Measurements from ENCODE around the gene TRAPPC12. TPM values are rescaled to one million over a fixed set of nuclear protein-coding genes. Genes with fewer than 3 reads are reported as not detected.
"Not testable (repeated sequence)": the region's sequence is repeated elsewhere in the genome, so short reads cannot be mapped to it uniquely, and the experiment has no call there.

Gene TRAPPC12
- total and polyA plus RNA-seq, 8 donors = 46.6 to 158 (median 70.7) TPM

DNA sequence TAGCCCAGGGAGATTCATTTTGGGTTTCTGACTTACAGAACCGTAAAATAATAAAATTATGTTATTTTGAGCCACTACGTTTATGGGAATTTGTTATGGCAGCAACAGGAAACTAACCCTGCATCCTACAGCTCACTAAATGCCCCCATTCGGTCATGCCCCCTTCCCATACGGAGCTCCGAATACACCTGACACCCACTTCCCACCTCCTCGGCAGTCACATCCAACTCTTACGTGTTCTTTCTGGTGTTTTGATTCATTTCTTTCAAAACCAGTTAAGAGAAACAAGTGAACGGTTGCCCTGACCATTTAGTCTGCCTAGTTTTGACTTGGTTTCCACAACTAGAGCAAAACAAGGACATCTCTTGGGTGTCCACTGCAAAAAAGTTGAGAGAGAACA is 21.6 kb upstream of the TRAPPC12 start:
- Histone ChIP-seq H3K4me1 (peaks cover 0 to 10% (median 0%) of the 10 kb centered on the region in 4 donors), H3K4me3 (no peak overlapping the region), H3K27ac (no peak overlapping the region), H3K27me3 (no peaks in the 10 kb centered on the region), H3K36me3 (peaks cover 0 to 21% (median 14%) of the 10 kb centered on the region in 4 donors), H3K9me3 (no peaks in the 10 kb centered on the region)
- 89 to 96% (median 94%) methylated on average over 8 of the region's 8 CpGs for WGBS, 5 donors
- intact Hi-C loops (cut with DNase I; ENCODE audit: low total_unique reads) = no loop called here
- no peak for DNase-seq
- TF ChIP-seq EP300 (IDR thresholded peaks at IDR 0.05) (no peak), POLR2AphosphoS5 (IDR thresholded peaks at IDR 0.05) (no peak), POLR2A (IDR thresholded peaks at IDR 0.05) (no peak)
- TF ChIP-seq, protein P1, sequence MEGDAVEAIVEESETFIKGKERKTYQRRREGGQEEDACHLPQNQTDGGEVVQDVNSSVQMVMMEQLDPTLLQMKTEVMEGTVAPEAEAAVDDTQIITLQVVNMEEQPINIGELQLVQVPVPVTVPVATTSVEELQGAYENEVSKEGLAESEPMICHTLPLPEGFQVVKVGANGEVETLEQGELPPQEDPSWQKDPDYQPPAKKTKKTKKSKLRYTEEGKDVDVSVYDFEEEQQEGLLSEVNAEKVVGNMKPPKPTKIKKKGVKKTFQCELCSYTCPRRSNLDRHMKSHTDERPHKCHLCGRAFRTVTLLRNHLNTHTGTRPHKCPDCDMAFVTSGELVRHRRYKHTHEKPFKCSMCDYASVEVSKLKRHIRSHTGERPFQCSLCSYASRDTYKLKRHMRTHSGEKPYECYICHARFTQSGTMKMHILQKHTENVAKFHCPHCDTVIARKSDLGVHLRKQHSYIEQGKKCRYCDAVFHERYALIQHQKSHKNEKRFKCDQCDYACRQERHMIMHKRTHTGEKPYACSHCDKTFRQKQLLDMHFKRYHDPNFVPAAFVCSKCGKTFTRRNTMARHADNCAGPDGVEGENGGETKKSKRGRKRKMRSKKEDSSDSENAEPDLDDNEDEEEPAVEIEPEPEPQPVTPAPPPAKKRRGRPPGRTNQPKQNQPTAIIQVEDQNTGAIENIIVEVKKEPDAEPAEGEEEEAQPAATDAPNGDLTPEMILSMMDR (IDR thresholded peaks at IDR 0.05) = no peak

DNA sequence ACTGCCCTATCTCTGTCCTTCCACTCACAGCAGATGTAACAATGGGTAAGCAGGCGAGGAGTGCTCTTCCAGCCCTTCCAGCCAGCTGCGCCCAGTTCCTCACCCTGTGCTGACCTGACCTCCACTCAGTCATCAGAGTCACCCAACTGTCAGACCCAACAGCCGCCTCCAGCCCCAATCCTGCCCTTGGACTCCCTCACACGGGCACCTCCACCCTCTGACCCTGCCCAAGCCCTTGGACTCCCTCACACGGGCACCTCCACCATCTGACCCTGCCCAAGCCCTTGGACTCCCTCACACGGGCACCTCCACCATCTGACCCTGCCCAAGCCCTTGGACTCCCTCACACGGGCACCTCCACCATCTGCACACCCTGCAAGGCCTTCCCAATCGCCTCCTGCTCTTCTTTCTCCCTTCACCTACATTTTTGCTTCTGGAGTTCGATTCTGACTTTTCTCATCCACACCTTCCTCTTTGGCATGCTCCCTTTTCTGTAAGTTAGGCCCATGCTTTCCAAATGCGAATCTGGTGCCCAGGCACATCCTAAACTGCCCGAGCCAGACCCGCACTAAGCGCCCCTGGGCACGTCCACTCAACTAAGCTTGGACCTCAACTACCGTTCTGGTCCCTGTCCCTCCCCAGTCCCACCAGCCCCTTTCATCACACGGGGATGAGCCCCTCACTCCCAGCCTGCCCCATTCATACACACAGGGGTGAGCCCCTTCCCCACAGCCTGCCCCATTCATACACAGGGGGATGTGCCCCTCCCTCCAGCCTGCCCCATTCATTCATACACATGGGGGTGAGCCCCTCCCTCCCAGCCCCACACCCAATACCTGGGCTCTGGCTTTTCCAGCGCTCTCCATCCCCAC is 17.7 kb upstream of the TRAPPC12 start:
- peaks cover 0 to 1% (median 0%) of the 10 kb centered on the region in 4 donors for H3K4me1 ChIP-seq
- WGBS, 5 donors = 87 to 96% (median 92%) methylated on average over 17 of the region's 17 CpGs
- H3K27me3 ChIP-seq = no peaks in the 10 kb centered on the region
- H3K4me3 ChIP-seq = no peak overlapping the region
- DNase-seq = no peak
- intact Hi-C loops (cut with DNase I; ENCODE audit: low total_unique reads) = no loop called here
- no peak overlapping the region for H3K27ac ChIP-seq
- no peaks in the 10 kb centered on the region for H3K36me3 ChIP-seq
- H3K9me3 ChIP-seq = no peaks in the 10 kb centered on the region
- TF ChIP-seq POLR2AphosphoS5 (IDR thresholded peaks at IDR 0.05) (no peak), EP300 (IDR thresholded peaks at IDR 0.05) (no peak)
- TF ChIP-seq, protein P1 (IDR thresholded peaks at IDR 0.05) = no peak

DNA sequence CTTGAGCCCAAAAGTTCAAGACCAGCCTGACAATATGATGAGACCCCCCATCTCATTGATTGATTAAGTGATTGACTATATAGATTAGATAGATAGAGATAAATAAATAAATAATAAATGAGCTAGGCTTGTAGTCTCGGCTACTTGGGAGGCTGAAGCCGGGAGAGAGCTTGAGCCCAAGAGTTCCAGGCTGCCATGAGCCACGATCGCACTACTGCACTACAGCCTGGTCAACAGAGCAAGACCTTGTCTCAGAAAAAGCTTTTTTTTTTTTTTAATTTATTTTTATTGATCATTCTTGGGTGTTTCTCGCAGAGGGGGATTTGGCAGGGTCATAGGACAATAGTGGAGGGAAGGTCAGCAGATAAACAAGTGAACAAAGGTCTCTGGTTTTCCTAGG is 14.3 kb upstream of the TRAPPC12 start:
- no peaks in the 10 kb centered on the region for H3K4me1 ChIP-seq
- H3K9me3 ChIP-seq = no peaks in the 10 kb centered on the region
- WGBS, 5 donors = 89 to 94% (median 92%) methylated on average over 5 of the region's 5 CpGs
- TF ChIP-seq EP300 (IDR thresholded peaks at IDR 0.05) (no peak), POLR2AphosphoS5 (IDR thresholded peaks at IDR 0.05) (no peak), POLR2A (IDR thresholded peaks at IDR 0.05) (no peak)
- TF ChIP-seq, protein P1 (IDR thresholded peaks at IDR 0.05) = no peak
- DNase-seq = no peak
- H3K27ac ChIP-seq = no peak overlapping the region
- H3K4me3 ChIP-seq = no peak overlapping the region
- H3K36me3 ChIP-seq = no peaks in the 10 kb centered on the region
- no peaks in the 10 kb centered on the region for H3K27me3 ChIP-seq
- intact Hi-C loops (cut with DNase I; ENCODE audit: low total_unique reads) = no loop called here

DNA sequence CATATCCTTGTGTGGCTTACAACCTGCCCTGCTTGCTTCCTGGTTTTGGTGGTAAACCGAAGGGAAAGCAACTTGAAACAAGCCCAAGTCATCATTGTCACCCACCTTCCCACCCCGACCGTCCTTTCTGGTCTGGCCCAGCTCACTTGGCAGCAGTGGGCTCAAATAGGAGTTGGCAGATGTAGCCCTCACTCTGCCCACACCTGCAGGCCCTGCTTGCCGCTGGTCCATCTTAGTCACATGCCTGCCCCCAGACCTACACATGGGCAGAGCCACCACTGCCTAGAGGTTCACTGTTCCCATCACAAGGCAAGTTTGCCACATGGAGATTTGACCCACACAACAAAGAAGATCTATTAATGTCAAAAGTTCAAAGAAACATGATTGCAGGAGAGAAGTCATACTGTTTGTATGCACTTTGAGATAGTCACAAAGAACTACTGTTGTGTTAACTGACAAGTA is 11.2 kb upstream of the TRAPPC12 start:
- Histone ChIP-seq H3K4me1 (no peaks in the 10 kb centered on the region), H3K36me3 (no peaks in the 10 kb centered on the region), H3K4me3 (no peak overlapping the region), H3K27me3 (no peaks in the 10 kb centered on the region), H3K9me3 (no peaks in the 10 kb centered on the region), H3K27ac (no peak overlapping the region)
- TF ChIP-seq POLR2A (IDR thresholded peaks at IDR 0.05) (no peak), EP300 (IDR thresholded peaks at IDR 0.05) (no peak), POLR2AphosphoS5 (IDR thresholded peaks at IDR 0.05) (no peak)
- TF ChIP-seq, protein P1 (IDR thresholded peaks at IDR 0.05) = no peak
- 91 to 98% (median 96%) methylated on average over 4 of the region's 4 CpGs for WGBS, 5 donors
- no peak for DNase-seq
- intact Hi-C loops (cut with DNase I; ENCODE audit: low total_unique reads) = no loop called here

DNA sequence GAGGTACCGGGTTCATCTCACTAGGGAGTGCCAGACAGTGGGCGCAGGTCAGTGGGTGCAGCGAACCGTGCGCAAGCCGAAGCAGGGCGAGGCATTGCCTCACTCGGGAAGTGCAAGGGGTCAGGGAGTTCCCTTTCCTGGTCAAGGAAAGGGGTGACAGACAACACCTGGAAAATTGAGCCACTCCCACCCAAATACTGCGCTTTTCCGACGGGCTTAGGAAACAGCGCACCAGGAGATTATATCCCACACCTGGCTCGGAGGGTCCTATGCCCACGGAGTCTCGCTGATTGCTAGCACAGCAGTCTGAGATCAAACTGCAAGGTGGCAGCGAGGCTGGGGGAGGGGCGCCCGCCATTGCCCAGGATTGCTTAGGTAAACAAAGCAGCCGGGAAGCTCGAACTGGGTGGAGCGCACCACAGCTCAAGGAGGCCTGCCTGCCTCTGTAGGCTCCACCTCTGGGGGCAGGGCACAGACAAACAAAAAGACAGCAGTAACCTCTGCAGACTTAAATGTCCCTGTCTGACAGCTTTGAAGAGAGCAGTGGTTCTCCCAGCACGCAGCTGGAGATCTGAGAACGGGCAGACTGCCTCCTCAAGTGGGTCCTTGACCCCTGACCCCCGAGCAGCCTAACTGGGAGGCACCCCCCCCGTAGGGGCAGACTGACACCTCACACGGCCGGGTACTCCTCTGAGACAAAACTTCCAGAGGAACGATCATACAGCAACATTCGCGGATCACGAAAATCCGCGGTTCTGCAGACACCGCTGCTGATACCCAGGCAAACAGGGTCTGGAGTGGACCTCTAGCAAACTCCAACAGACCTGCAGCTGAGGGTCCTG is 9.9 kb upstream of the TRAPPC12 start:
- H3K9me3 ChIP-seq; H3K36me3 ChIP-seq; H3K27ac ChIP-seq; intact Hi-C loops (cut with DNase I; ENCODE audit: low total_unique reads); H3K27me3 ChIP-seq; H3K4me1 ChIP-seq; H3K4me3 ChIP-seq; DNase-seq: not testable (repeated sequence)
- WGBS, 5 donors = 88 to 96% (median 92%) methylated on average over 20 to 33 of the region's 34 CpGs
